Parathyroid adenoma (tissue), 2 donors: ENCODE data around the gene PRKCH.

Source experiments
- H2AFZ ChIP-seq: fragments of 300-600 bp; sonication (generic); one replicate; pipeline ENCODE4 v1.7.0; 2017; ENCODE audit warnings: antibody characterized with exemption, mild to moderate bottlenecking
- H3K27ac ChIP-seq: fragments of 300-600 bp; sonication (generic); one replicate; pipeline ENCODE4 v1.7.0; 2017
- H3K27me3 ChIP-seq: fragments of 300-600 bp; sonication (generic); one replicate; pipeline ENCODE4 v1.7.0; 2017; ENCODE audit warnings: low read length; ENCODE audit not compliant: control insufficient read depth, insufficient read depth
- H3K36me3 ChIP-seq: fragments of 300-600 bp; sonication (generic); one replicate; pipeline ENCODE4 v1.7.0; 2017; ENCODE audit warnings: low read length; ENCODE audit not compliant: control insufficient read depth, insufficient read depth
- H3K4me1 ChIP-seq: fragments of 300-600 bp; sonication (generic); one replicate; pipeline ENCODE4 v1.7.0; 2017; ENCODE audit warnings: control low read depth
- H3K4me2 ChIP-seq: fragments of 300-600 bp; sonication (generic); one replicate; pipeline ENCODE4 v1.7.0; 2017; ENCODE audit warnings: low read length
- H3K4me3 ChIP-seq: fragments of 300-600 bp; sonication (generic); one replicate; pipeline ENCODE4 v1.7.0; 2017; ENCODE audit warnings: low read depth, low read length
- H3K79me2 ChIP-seq: fragments of 300-600 bp; sonication (generic); one replicate; pipeline ENCODE4 v1.7.0; 2017; ENCODE audit warnings: control low read depth
- H3K9ac ChIP-seq: fragments of 300-600 bp; sonication (generic); one replicate; pipeline ENCODE4 v1.7.0; 2017; ENCODE audit warnings: mild to moderate bottlenecking
- H3K9me3 ChIP-seq: fragments of 300-600 bp; sonication (generic); one replicate; pipeline ENCODE4 v1.7.0; 2017; ENCODE audit warnings: low read length; ENCODE audit not compliant: control insufficient read depth
- CTCF ChIP-seq: fragments of 300-600 bp; sonication (generic); IDR thresholded peaks from one replicate; pipeline ENCODE4 v1.7.0; 2017; ENCODE audit warnings: antibody characterized with exemption, mild to moderate bottlenecking
- donor health status: primary hyperparathyroidism.

Gene PRKCH

GRCh38 chr14:61564618-61565091 lies 243.3 kb downstream of the PRKCH start:
- Histone ChIP-seq H3K27ac (no peak overlapping the region), H2AFZ (no peak overlapping the region), H3K9me3 (no peaks in the 10 kb centered on the region), H3K36me3 (no peaks in the 10 kb centered on the region), H3K79me2 (no peaks in the 10 kb centered on the region), H3K4me3 (no peak overlapping the region), H3K4me2 (no peak overlapping the region), H3K27me3 (no peaks in the 10 kb centered on the region), H3K9ac (no peak overlapping the region), H3K4me1 (peaks cover 59% of the 10 kb centered on the region)
- TF ChIP-seq CTCF, result no peak

- H3K27me3 ChIP-seq, result no peaks in the 10 kb centered on the region
- H3K4me1 ChIP-seq, result peaks cover 57% of the 10 kb centered on the region
- H3K9me3 ChIP-seq, result no peaks in the 10 kb centered on the region
- H3K36me3 ChIP-seq, result no peaks in the 10 kb centered on the region
- TF ChIP-seq CTCF, result no peak
- H3K4me2 ChIP-seq, result no peak overlapping the region
- H3K27ac ChIP-seq, result no peak overlapping the region
- no peak overlapping the region for H3K4me3 ChIP-seq
- H2AFZ ChIP-seq, result no peak overlapping the region
- no peaks in the 10 kb centered on the region for H3K79me2 ChIP-seq
- H3K9ac ChIP-seq, result no peak overlapping the region
Observed at GRCh38 chr14:61565181-61565580, 243.8 kb downstream of the PRKCH start.

GRCh38 chr14:61565836-61566536 lies 244.6 kb downstream of the PRKCH start:
- no peak overlapping the region for H3K4me3 ChIP-seq
- no peaks in the 10 kb centered on the region for H3K27me3 ChIP-seq
- peaks cover 53% of the 10 kb centered on the region for H3K4me1 ChIP-seq
- H3K27ac ChIP-seq, result no peak overlapping the region
- no peak overlapping the region for H3K9ac ChIP-seq
- no peak for TF ChIP-seq CTCF
- H3K36me3 ChIP-seq, result no peaks in the 10 kb centered on the region
- no peak overlapping the region for H2AFZ ChIP-seq
- no peaks in the 10 kb centered on the region for H3K79me2 ChIP-seq
- H3K4me2 ChIP-seq, result no peak overlapping the region
- no peaks in the 10 kb centered on the region for H3K9me3 ChIP-seq

- Histone ChIP-seq H3K79me2 (no peaks in the 10 kb centered on the region), H3K36me3 (no peaks in the 10 kb centered on the region), H3K4me1 (peaks cover 46% of the 10 kb centered on the region), H3K4me3 (no peak overlapping the region), H3K9me3 (no peaks in the 10 kb centered on the region), H3K27ac (peak overlapping the region; percentile 15), H3K27me3 (no peaks in the 10 kb centered on the region), H3K4me2 (peak overlapping the region; percentile 37), H3K9ac (no peak overlapping the region), H2AFZ (peak overlapping the region; percentile 56)
- TF ChIP-seq CTCF, result no peak
Observed at GRCh38 chr14:61566537-61567225, 245.3 kb downstream of the PRKCH start.
